CD4-positive, alpha-beta T cell (primary cell): ENCODE results near the gene CRTAC1. TPM values are rescaled to one million over a fixed set of nuclear protein-coding genes. Genes with fewer than 3 reads are reported as not detected.

ENCODE experiments used
- ATAC-seq: fragments of 200-7000 bp; cut with Tn5 transposase; one replicate; pipeline ENCODE4 v1.10.0; 2022; ENCODE audit warnings: mild to moderate bottlenecking; ENCODE audit not compliant: poor library complexity
- CTCF ChIA-PET: fragments of 350-600 bp; sonication (Branson Sonifier 250); formaldehyde crosslinking; loops from one replicate; lab custom pipeline; 2021; ENCODE audit warnings: antibody characterized with exemption, inconsistent platforms; lab: Charles Lee
- POLR2A ChIA-PET: fragments of 350-600 bp; sonication (Branson Sonifier 250); formaldehyde crosslinking; loops from one replicate; lab custom pipeline; 2021; ENCODE audit warnings: antibody characterized with exemption, inconsistent platforms; lab: Charles Lee
- DNase-seq, 14 experiments: peaks; one replicate each; pipeline ENCODE4 v3.0.0-alpha.2; 2013 to 2020; ENCODE audit warnings: mixed read lengths in 2 of 14
- H3K27ac ChIP-seq, 2 donors: one replicate each; pipeline versions ENCODE4 v1.5.1 to v1.7.0; 2013; ENCODE audit warnings: low read length in 2 of 2, low read depth in 1 of 2, mild to moderate bottlenecking in 1 of 2
- H3K27me3 ChIP-seq, 2 experiments: 1 replicate in 1 of 2; 2 replicates in 1 of 2; pipeline versions ENCODE4 v1.6.1 to v1.7.0; 2013; ENCODE audit warnings: low read length in 2 of 2, control low read depth in 1 of 2, mild to moderate bottlenecking in 1 of 2, moderate library complexity in 1 of 2; ENCODE audit not compliant: insufficient read depth in 2 of 2, control insufficient read depth in 1 of 2
- H3K36me3 ChIP-seq: one replicate; pipeline ENCODE4 v1.6.1; 2013; ENCODE audit warnings: low read length, control low read depth; ENCODE audit not compliant: insufficient read depth
- H3K4me1 ChIP-seq: one replicate; pipeline ENCODE4 v1.6.1; 2013; ENCODE audit warnings: low read length, control low read depth; ENCODE audit not compliant: insufficient read depth
- H3K4me3 ChIP-seq: one replicate; pipeline ENCODE4 v1.5.1; 2013; ENCODE audit warnings: mild to moderate bottlenecking, low read length, moderate library complexity
- H3K9me3 ChIP-seq, 2 experiments: 1 replicate in 1 of 2; 2 replicates in 1 of 2; pipeline versions ENCODE4 v1.6.1 to v1.7.0; 2013; ENCODE audit warnings: low read length in 2 of 2, mild to moderate bottlenecking in 2 of 2, control low read depth in 1 of 2, moderate library complexity in 1 of 2; ENCODE audit not compliant: control insufficient read depth in 1 of 2, insufficient read depth in 1 of 2
- H3K27ac Mint-ChIP-seq: one replicate; pipeline ENCODE4 v1.8.0; 2020; ENCODE audit warnings: mixed read lengths
- H3K27me3 Mint-ChIP-seq: one replicate; pipeline ENCODE4 v1.8.0; 2021; ENCODE audit warnings: mixed read lengths
- H3K36me3 Mint-ChIP-seq: one replicate; pipeline ENCODE4 v1.8.0; 2021; ENCODE audit warnings: low read depth, mixed read lengths
- H3K4me1 Mint-ChIP-seq: one replicate; pipeline ENCODE4 v1.8.0; 2021; ENCODE audit warnings: low read depth, mixed read lengths
- H3K4me3 Mint-ChIP-seq: one replicate; pipeline ENCODE4 v1.8.0; 2020; ENCODE audit warnings: mild to moderate bottlenecking, mixed read lengths
- H3K9me3 Mint-ChIP-seq: one replicate; pipeline ENCODE4 v1.8.0; 2020; ENCODE audit warnings: mixed read lengths
- intact Hi-C, 2 experiments: fragments of 100-400 bp; cut with DNase I in 1 of 2; cut with micrococcal nuclease in 1 of 2; formaldehyde crosslinking; loops; one replicate each; pipeline versions ENCODE4 v1.15.1 to v1.9.0; 2023 to 2025; cut with DNase I, micrococcal nuclease
- total RNA-seq, 174 experiments: library from RNA in 2 of 174; stranded (reverse) in 2 of 174; gene quantifications; one replicate each; pipeline ENCODE4 v1.2.3 and lab custom pipeline; 2021 to 2026
- TF ChIP-seq, protein P1 (sequence below): fragments of 200-600 bp; IDR thresholded peaks from one replicate; pipeline ENCODE4 v1.8.0; 2022; ENCODE audit warnings: antibody characterized with exemption, mild to moderate bottlenecking

The CRTAC1 gene
- total RNA-seq, 2 experiments from 2014 or later: not detected

GRCh38 chr10:97861924-97862323 lies 168.5 kb downstream of the CRTAC1 start:
- CTCF ChIA-PET: no interaction called here
- POLR2A ChIA-PET: no interaction called here
- Mint-ChIP-seq H3K36me3 (peaks cover 11% of the 10 kb centered on the region), H3K27ac (no peak overlapping the region), H3K4me1 (peaks cover 11% of the 10 kb centered on the region), H3K9me3 (no peaks in the 10 kb centered on the region), H3K27me3 (no peaks in the 10 kb centered on the region), H3K4me3 (no peak overlapping the region)
- no peak for ATAC-seq
- Histone ChIP-seq H3K4me3 (no peak overlapping the region), H3K27me3 (no peaks in the 10 kb centered on the region), H3K36me3 (peaks cover 17% of the 10 kb centered on the region), H3K27ac (no peak overlapping the region), H3K9me3 (no peaks in the 10 kb centered on the region), H3K4me1 (no peaks in the 10 kb centered on the region)
- TF ChIP-seq, protein P1, sequence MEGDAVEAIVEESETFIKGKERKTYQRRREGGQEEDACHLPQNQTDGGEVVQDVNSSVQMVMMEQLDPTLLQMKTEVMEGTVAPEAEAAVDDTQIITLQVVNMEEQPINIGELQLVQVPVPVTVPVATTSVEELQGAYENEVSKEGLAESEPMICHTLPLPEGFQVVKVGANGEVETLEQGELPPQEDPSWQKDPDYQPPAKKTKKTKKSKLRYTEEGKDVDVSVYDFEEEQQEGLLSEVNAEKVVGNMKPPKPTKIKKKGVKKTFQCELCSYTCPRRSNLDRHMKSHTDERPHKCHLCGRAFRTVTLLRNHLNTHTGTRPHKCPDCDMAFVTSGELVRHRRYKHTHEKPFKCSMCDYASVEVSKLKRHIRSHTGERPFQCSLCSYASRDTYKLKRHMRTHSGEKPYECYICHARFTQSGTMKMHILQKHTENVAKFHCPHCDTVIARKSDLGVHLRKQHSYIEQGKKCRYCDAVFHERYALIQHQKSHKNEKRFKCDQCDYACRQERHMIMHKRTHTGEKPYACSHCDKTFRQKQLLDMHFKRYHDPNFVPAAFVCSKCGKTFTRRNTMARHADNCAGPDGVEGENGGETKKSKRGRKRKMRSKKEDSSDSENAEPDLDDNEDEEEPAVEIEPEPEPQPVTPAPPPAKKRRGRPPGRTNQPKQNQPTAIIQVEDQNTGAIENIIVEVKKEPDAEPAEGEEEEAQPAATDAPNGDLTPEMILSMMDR: no peak
- intact Hi-C loops: no loop called here
- no peak for DNase-seq

DNA sequence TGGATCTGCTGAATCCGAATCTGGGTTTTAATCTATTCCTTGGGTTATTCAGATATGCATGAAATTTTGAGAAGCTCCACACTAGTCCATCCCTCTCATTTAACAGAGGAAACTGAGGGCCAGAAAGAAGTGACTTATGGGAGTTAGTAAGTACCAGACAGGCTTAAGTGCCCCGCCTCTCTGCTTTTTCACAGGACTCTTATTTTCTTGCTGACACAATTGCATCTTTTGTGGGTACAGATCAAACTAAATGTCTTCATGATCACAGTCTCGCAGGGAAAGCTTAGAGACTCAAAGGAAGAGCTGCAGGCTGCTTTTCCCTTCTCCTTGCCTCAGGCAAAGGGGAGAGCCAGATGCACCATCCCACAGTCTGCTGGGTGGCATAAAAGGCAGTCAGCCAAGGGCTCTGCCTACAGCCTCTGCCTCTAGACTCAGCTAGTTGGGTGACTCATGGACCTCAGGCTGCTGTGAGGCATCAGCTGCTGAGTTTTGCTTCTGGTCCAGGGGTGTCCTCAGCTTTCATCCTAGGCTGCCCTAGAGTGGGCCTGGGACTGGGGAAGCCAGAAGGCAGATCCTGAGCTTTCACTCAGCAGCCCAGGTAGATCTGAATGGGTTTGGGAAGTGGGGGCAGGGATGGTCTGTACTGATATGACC lies 169.2 kb downstream of the CRTAC1 start:
- ATAC-seq (no peak), DNase-seq (no peak)
- Mint-ChIP-seq H3K9me3 (no peaks in the 10 kb centered on the region), H3K4me1 (peaks cover 11% of the 10 kb centered on the region), H3K27me3 (no peaks in the 10 kb centered on the region), H3K4me3 (no peak overlapping the region), H3K36me3 (peaks cover 11% of the 10 kb centered on the region), H3K27ac (no peak overlapping the region)
- ChIA-PET CTCF (interaction anchor here (0.9 kb wide), 1 partner anchor 8 kb away, joined by 4 read pairs; no protein-coding TSS in a partner anchor), POLR2A (interaction anchor here (0.7 kb wide), 1 partner anchor 8 kb away, joined by 3 read pairs; no protein-coding TSS in a partner anchor)
- peaks cover 14% of the 10 kb centered on the region for H3K36me3 ChIP-seq
- H3K27ac ChIP-seq: no peak overlapping the region
- intact Hi-C loops: no loop called here
- TF ChIP-seq, protein P1: no peak
- H3K4me1 ChIP-seq: no peaks in the 10 kb centered on the region
- no peak overlapping the region for H3K4me3 ChIP-seq
- H3K9me3 ChIP-seq: no peaks in the 10 kb centered on the region
- no peaks in the 10 kb centered on the region for H3K27me3 ChIP-seq

GRCh38 chr10:97858001-97858439 lies 172.4 kb downstream of the CRTAC1 start:
- intact Hi-C loops: loop anchor here in 1 of 2 experiments (10.0 kb wide), 1 partner anchor 587 kb away; the partner anchor contains the start of gene HPS1

More at GRCh38 chr10:97858001-97858439, 172.4 kb downstream of the CRTAC1 start:
- ATAC-seq (no peak), DNase-seq (peak in 1 of 14 experiments; percentile 14)
- peaks cover 6% of the 10 kb centered on the region for H3K36me3 Mint-ChIP-seq
- Histone ChIP-seq H3K27ac (no peak overlapping the region), H3K36me3 (peaks cover 6% of the 10 kb centered on the region), H3K9me3 (no peaks in the 10 kb centered on the region), H3K27me3 (no peaks in the 10 kb centered on the region), H3K4me1 (peaks cover 8% of the 10 kb centered on the region), H3K4me3 (no peak overlapping the region)
- ChIA-PET POLR2A (no interaction called here), CTCF (interaction anchor here (0.5 to 1.0 kb wide), 2 partner anchors 11 to 203 kb away, joined by 3 read pairs; no protein-coding TSS in a partner anchor)
- TF ChIP-seq, protein P1: no peak
- no peaks in the 10 kb centered on the region for H3K27me3 Mint-ChIP-seq
- H3K4me3 Mint-ChIP-seq: no peak overlapping the region
- peaks cover 20% of the 10 kb centered on the region for H3K4me1 Mint-ChIP-seq
- H3K27ac Mint-ChIP-seq: no peak overlapping the region
- H3K9me3 Mint-ChIP-seq: no peaks in the 10 kb centered on the region
